Measurements from ENCODE around the gene NPIPB4. TPM values are rescaled to one million over a fixed set of nuclear protein-coding genes. Genes with fewer than 3 reads are reported as not detected.
"Not testable (repeated sequence)": the region's sequence is repeated elsewhere in the genome, so short reads cannot be mapped to it uniquely, and the experiment has no call there.

Gene NPIPB4
- total and polyA plus RNA-seq, 9 of the 15 experiments (the other 6 are each of a cell fraction or from before 2014, with no cell fraction given), result 2.4 to 77.3 (median 42.2) TPM

DNA sequence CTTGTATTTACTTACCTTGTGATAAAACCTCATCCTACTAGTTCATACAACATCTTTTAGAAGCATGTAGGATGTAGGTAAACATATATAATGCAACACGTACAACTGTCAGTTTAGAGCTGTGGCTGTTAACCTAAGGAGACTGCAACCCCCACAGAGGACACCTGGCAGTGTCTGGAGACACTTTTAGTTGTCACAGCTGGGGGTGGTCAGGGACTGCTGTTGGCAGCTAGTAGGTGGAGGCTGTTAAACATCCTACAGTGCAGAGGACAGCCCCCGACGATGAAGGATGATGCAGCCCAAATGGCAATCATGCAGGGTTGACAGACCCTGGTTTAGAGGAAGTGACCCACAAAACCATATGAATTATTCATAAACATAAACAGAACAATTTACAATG lies 59.0 kb downstream of the NPIPB4 start:
- H3K36me3 ChIP-seq (ENCODE audit: control insufficient read depth, insufficient read depth, low read length); in situ Hi-C loops (cut with MboI); H4K20me1 ChIP-seq (replicated peaks; ENCODE audit: control insufficient read depth, insufficient read depth, low read length); ATAC-seq; BruUV-seq (replicated peaks); H2AFZ ChIP-seq (ENCODE audit: low read depth, low read length); intact Hi-C loops (cut with micrococcal nuclease); H3K27ac ChIP-seq (ENCODE audit: extremely low read depth, low read depth, low read length); H3K9ac ChIP-seq (ENCODE audit: insufficient read depth in 1 of 2, low read depth in 2 of 2, low read length in 2 of 2); H3K27me3 ChIP-seq (ENCODE audit: control insufficient read depth in 2 of 2, insufficient read depth in 2 of 2, low read length in 2 of 2); H3K79me2 ChIP-seq (ENCODE audit: control insufficient read depth, insufficient read depth, low read length); H3K9me1 ChIP-seq (ENCODE audit: control insufficient read depth, insufficient read depth, low read length); FAIRE-seq; POLR2A ChIA-PET; H3K4me1 ChIP-seq (replicated peaks in 1 of 2; ENCODE audit: control insufficient read depth in 2 of 2, insufficient read depth in 2 of 2, low read length in 2 of 2); CTCF ChIA-PET (ENCODE audit: low intra/inter-chr PET ratio); DNase-seq (ENCODE audit: extremely low read depth in 1 of 4, low spot score in 3 of 4); H3K4me3 ChIP-seq; H3K9me3 ChIP-seq (replicated peaks; ENCODE audit: control insufficient read depth, insufficient read depth, low read depth, low read length); H3K4me2 ChIP-seq (ENCODE audit: insufficient read depth, low read length): not testable (repeated sequence)
- no CpG with 5 or more reads among the region's 3 CpGs for WGBS (ENCODE audit: insufficient coverage, low coverage, missing lambda C conversion rate)

GRCh38 chr16:21793310-21793709 lies 64.2 kb downstream of the NPIPB4 start:
- not testable (repeated sequence) for H3K36me3 ChIP-seq (ENCODE audit: control insufficient read depth, insufficient read depth, low read length)

More at GRCh38 chr16:21793310-21793709, 64.2 kb downstream of the NPIPB4 start:
- H3K9ac ChIP-seq (ENCODE audit: insufficient read depth in 1 of 2, low read depth in 2 of 2, low read length in 2 of 2); H4K20me1 ChIP-seq (replicated peaks; ENCODE audit: control insufficient read depth, insufficient read depth, low read length); DNase-seq (ENCODE audit: extremely low read depth in 1 of 4, low spot score in 3 of 4); intact Hi-C loops (cut with micrococcal nuclease); FAIRE-seq; H3K9me3 ChIP-seq (replicated peaks; ENCODE audit: control insufficient read depth, insufficient read depth, low read depth, low read length); H3K79me2 ChIP-seq (ENCODE audit: control insufficient read depth, insufficient read depth, low read length); H3K27me3 ChIP-seq (ENCODE audit: control insufficient read depth in 2 of 2, insufficient read depth in 2 of 2, low read length in 2 of 2); CTCF ChIA-PET (ENCODE audit: low intra/inter-chr PET ratio); H3K4me3 ChIP-seq; H3K4me1 ChIP-seq (replicated peaks in 1 of 2; ENCODE audit: control insufficient read depth in 2 of 2, insufficient read depth in 2 of 2, low read length in 2 of 2); H3K4me2 ChIP-seq (ENCODE audit: insufficient read depth, low read length); H3K9me1 ChIP-seq (ENCODE audit: control insufficient read depth, insufficient read depth, low read length); POLR2A ChIA-PET; H3K27ac ChIP-seq (ENCODE audit: extremely low read depth, low read depth, low read length); H2AFZ ChIP-seq (ENCODE audit: low read depth, low read length); BruUV-seq (replicated peaks); ATAC-seq: not testable (repeated sequence)
- WGBS (ENCODE audit: insufficient coverage, low coverage, missing lambda C conversion rate), result 7% methylated on average over 2 of the region's 3 CpGs
- in situ Hi-C loops (cut with MboI), result loop anchor here (5.0 kb wide), 1 partner anchor 824 kb away; no protein-coding TSS in a partner anchor

All from K562 (cell line).